ENCODE measurements around the gene TRIO. TPM values are rescaled to one million over a fixed set of nuclear protein-coding genes. Genes with fewer than 3 reads are reported as not detected.
A peak's percentile ranks its signal among the peaks of the same experiment; 100 is the strongest.

TRIO gene
- total and polyA plus RNA-seq, 2 donors (not counting 1 experiment from before 2014, with no cell fraction given) = 134 to 281 TPM

GRCh38 chr5:14408969-14409586 lies 265.9 kb downstream of the TRIO start:
- no peaks in the 10 kb centered on the region for H3K4me1 ChIP-seq (ENCODE audit: control insufficient read depth, extremely low read depth, insufficient read depth, low read length)
- TF ChIP-seq, protein P1, sequence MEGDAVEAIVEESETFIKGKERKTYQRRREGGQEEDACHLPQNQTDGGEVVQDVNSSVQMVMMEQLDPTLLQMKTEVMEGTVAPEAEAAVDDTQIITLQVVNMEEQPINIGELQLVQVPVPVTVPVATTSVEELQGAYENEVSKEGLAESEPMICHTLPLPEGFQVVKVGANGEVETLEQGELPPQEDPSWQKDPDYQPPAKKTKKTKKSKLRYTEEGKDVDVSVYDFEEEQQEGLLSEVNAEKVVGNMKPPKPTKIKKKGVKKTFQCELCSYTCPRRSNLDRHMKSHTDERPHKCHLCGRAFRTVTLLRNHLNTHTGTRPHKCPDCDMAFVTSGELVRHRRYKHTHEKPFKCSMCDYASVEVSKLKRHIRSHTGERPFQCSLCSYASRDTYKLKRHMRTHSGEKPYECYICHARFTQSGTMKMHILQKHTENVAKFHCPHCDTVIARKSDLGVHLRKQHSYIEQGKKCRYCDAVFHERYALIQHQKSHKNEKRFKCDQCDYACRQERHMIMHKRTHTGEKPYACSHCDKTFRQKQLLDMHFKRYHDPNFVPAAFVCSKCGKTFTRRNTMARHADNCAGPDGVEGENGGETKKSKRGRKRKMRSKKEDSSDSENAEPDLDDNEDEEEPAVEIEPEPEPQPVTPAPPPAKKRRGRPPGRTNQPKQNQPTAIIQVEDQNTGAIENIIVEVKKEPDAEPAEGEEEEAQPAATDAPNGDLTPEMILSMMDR (conservative IDR thresholded peaks at IDR 0.05 in 1 of 2, IDR thresholded peaks at IDR 0.05 in 1 of 2; ENCODE audit: low read depth in 1 of 2, low read length in 2 of 2) = no peak
- TF ChIP-seq EZH2 (IDR thresholded peaks at IDR 0.05; ENCODE audit: low read length, missing control alignments) = no peak
- H2AFZ ChIP-seq (ENCODE audit: low read length) = no peak overlapping the region
- H3K36me3 ChIP-seq (ENCODE audit: control insufficient read depth, insufficient read depth, low read length) = peaks cover 35% of the 10 kb centered on the region
- no peak for DNase-seq (ENCODE audit: low read depth in 2 of 2)
- no peak overlapping the region for H3K27ac ChIP-seq (ENCODE audit: insufficient read depth, low read length)
- no peaks in the 10 kb centered on the region for H4K20me1 ChIP-seq (ENCODE audit: control insufficient read depth, extremely low read depth, insufficient read depth, low read length)
- no peak overlapping the region for H3K9ac ChIP-seq (ENCODE audit: insufficient read depth, low read length)
- H3K4me3 ChIP-seq (replicated peaks in 1 of 4; ENCODE audit: control extremely low read depth in 1 of 4, insufficient read depth in 1 of 4, low read depth in 3 of 4, low read length in 4 of 4) = no peak overlapping the region
- H3K79me2 ChIP-seq (ENCODE audit: control insufficient read depth, insufficient read depth, low read length) = peaks cover 14% of the 10 kb centered on the region
- no peak overlapping the region for H3K4me2 ChIP-seq (ENCODE audit: extremely low read depth, insufficient read depth, low read length)
- no peaks in the 10 kb centered on the region for H3K27me3 ChIP-seq (ENCODE audit: control insufficient read depth, insufficient read depth, low read length)
- no peaks in the 10 kb centered on the region for H3K9me3 ChIP-seq (ENCODE audit: control insufficient read depth, insufficient read depth, low read depth, low read length)

- Histone ChIP-seq H3K4me1 (ENCODE audit: control insufficient read depth, extremely low read depth, insufficient read depth, low read length) (no peaks in the 10 kb centered on the region), H3K9ac (ENCODE audit: insufficient read depth, low read length) (no peak overlapping the region), H3K79me2 (ENCODE audit: control insufficient read depth, insufficient read depth, low read length) (peaks cover 21% of the 10 kb centered on the region), H3K27ac (ENCODE audit: insufficient read depth, low read length) (peak overlapping the region; percentile 13), H3K36me3 (ENCODE audit: control insufficient read depth, insufficient read depth, low read length) (peaks cover 38% of the 10 kb centered on the region), H3K4me2 (ENCODE audit: extremely low read depth, insufficient read depth, low read length) (peak overlapping the region; percentile 33), H4K20me1 (ENCODE audit: control insufficient read depth, extremely low read depth, insufficient read depth, low read length) (no peaks in the 10 kb centered on the region), H2AFZ (ENCODE audit: low read length) (no peak overlapping the region), H3K27me3 (ENCODE audit: control insufficient read depth, insufficient read depth, low read length) (no peaks in the 10 kb centered on the region), H3K9me3 (ENCODE audit: control insufficient read depth, insufficient read depth, low read depth, low read length) (no peaks in the 10 kb centered on the region), H3K4me3 (replicated peaks in 1 of 4; ENCODE audit: control extremely low read depth in 1 of 4, insufficient read depth in 1 of 4, low read depth in 3 of 4, low read length in 4 of 4) (no peak overlapping the region)
- TF ChIP-seq, protein P1 (conservative IDR thresholded peaks at IDR 0.05 in 1 of 2, IDR thresholded peaks at IDR 0.05 in 1 of 2; ENCODE audit: low read depth in 1 of 2, low read length in 2 of 2) = no peak
- no peak for TF ChIP-seq EZH2 (IDR thresholded peaks at IDR 0.05; ENCODE audit: low read length, missing control alignments)
- DNase-seq (ENCODE audit: low read depth in 2 of 2) = no peak
Measured at GRCh38 chr5:14410068-14410393, 266.9 kb downstream of the TRIO start.

GRCh38 chr5:14410394-14411201 lies 267.5 kb downstream of the TRIO start:
- TF ChIP-seq, protein P1 (conservative IDR thresholded peaks at IDR 0.05 in 1 of 2, IDR thresholded peaks at IDR 0.05 in 1 of 2; ENCODE audit: low read depth in 1 of 2, low read length in 2 of 2) = no peak
- no peak for TF ChIP-seq EZH2 (IDR thresholded peaks at IDR 0.05; ENCODE audit: low read length, missing control alignments)
- no peak overlapping the region for H3K9ac ChIP-seq (ENCODE audit: insufficient read depth, low read length)

More at GRCh38 chr5:14410394-14411201, 267.5 kb downstream of the TRIO start:
- no peak overlapping the region for H3K4me3 ChIP-seq (replicated peaks in 1 of 4; ENCODE audit: control extremely low read depth in 1 of 4, insufficient read depth in 1 of 4, low read depth in 3 of 4, low read length in 4 of 4)
- H3K27ac ChIP-seq (ENCODE audit: insufficient read depth, low read length) = peak overlapping the region; percentile 35
- peak in 1 of 2 donors; percentile 20 for DNase-seq (ENCODE audit: low read depth in 2 of 2)
- peaks cover under 1% of the 10 kb centered on the region for H3K4me1 ChIP-seq (ENCODE audit: control insufficient read depth, extremely low read depth, insufficient read depth, low read length)
- H2AFZ ChIP-seq (ENCODE audit: low read length) = no peak overlapping the region
- H4K20me1 ChIP-seq (ENCODE audit: control insufficient read depth, extremely low read depth, insufficient read depth, low read length) = no peaks in the 10 kb centered on the region
- peaks cover 27% of the 10 kb centered on the region for H3K79me2 ChIP-seq (ENCODE audit: control insufficient read depth, insufficient read depth, low read length)
- no peaks in the 10 kb centered on the region for H3K27me3 ChIP-seq (ENCODE audit: control insufficient read depth, insufficient read depth, low read length)
- no peaks in the 10 kb centered on the region for H3K9me3 ChIP-seq (ENCODE audit: control insufficient read depth, insufficient read depth, low read depth, low read length)
- peak overlapping the region; percentile 33 for H3K4me2 ChIP-seq (ENCODE audit: extremely low read depth, insufficient read depth, low read length)
- H3K36me3 ChIP-seq (ENCODE audit: control insufficient read depth, insufficient read depth, low read length) = peaks cover 41% of the 10 kb centered on the region
